ENCODE data around the gene BBX.

BBX gene

DNA sequence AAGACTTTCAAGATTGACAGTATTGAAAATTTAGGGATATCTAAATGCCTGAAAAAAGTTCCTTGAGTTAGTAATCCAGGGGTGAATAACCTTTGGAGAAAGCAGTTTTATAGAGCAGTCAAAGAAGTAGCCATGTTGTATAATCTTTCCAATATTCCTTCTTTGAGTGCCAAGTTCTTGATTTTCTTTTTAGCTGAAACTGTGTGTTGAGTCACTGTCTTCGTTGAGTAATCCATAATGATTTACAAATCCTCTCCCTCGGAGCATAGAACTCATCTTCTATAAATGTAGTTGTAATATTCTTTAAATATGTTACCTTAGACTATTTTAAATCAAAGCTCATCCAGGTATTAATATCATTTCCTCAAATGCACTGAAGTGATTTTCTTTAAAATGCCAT, 135.2 kb downstream of the BBX start:
- DNase-seq (ENCODE audit: low read depth): no peak

DNA sequence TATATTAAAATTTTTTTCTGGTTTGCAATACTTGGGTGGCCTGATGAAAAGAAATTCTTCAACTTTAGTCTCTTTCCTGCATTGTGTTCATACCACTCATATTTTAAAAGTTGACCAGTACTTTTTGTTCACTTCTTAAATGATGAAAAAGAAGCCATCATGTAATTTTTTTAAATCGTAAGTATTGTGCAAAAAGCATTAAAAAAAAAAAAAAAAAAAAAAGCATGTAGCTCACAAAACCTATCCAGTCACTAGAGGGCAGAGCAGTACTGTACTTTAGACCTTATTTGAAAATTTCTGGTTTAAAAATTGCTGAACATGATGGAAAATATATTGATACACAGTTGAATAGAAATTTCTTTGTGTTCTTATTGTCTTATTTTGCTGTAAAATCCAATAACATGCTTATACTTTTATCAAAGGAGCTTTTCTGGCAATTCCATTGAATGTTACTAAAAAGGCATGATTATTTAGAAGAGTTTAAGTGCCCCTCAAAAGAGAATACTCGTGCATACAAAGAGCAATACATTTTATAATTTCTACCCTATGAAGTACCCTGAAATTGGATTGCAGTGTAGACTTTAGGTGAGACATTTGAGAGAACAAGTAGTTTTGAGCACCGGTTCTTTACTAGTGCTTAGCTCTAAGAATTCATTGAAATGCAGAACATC, 137.7 kb downstream of the BBX start:
- no peak for DNase-seq (ENCODE audit: low read depth)

DNA sequence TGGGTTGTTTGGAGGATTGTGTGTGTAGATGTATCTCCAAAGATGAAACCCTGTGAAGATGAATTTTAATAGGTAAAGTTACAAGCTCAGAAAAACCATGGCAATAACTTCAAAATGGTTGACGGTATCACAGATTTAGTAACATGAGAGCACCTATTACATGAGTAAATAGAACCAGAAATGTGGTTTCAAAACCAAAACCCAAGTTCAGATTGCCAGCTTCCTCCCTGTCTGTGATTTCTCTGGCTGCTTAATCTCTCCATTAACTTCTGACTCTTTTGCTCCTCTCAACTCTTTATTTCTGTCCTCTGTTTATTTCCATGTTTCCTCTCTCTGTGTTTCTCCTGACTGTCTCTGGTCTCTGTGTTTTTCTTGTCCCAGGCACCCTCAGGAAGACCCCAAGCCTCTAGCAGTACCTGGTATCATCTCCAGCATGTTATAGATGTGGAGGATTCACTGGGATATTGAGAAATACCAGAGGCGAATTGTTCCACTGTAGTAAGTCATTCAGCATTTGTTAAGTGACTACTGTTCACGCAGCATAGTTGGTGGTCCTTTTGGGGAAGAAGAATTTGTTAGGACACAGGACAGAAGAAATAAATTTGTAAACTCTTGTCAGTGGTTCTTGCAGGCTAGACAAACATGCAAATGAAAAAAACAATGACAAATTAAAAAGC, 138.8 kb downstream of the BBX start:
- DNase-seq (ENCODE audit: low read depth): no peak

DNA sequence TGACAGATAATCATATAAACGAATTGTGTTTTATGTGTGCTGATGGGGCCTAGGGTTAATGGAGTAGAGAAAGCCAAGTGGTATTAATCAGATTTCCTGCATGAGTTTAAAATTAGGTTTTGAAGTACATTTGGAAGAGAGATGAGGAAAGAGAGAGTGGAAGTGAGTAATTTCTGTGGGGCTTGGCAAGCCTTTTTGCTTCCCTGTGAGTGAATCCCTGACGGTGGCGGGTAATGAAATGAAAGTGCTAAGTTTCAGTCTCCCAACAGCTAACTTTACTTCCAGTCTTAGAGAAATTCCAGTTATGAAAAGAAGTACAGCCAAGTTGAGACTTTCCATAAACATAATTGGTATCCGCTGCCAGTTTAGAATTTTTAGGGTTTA, 139.4 kb downstream of the BBX start:
- DNase-seq (ENCODE audit: low read depth): peak; percentile 57

DNA sequence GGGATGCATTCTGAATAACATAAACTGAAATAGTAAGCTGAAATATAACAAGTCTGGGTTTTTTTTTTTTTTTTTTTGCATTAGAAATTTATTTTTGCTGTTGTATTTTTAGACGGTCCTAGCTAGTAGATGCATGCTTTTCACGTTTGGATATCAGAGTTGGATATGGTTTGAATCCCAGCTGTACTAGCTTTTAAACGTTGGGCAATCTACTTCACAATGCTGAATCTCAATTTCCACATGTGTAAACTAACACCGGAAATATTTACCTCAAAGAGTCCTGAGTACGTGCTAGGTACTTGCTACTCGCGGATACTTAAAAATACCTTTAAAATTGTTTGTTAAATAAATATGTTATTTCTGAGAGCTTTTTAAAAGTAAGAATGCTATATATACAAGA, 139.8 kb downstream of the BBX start:
- DNase-seq (ENCODE audit: low read depth): no peak

DNA sequence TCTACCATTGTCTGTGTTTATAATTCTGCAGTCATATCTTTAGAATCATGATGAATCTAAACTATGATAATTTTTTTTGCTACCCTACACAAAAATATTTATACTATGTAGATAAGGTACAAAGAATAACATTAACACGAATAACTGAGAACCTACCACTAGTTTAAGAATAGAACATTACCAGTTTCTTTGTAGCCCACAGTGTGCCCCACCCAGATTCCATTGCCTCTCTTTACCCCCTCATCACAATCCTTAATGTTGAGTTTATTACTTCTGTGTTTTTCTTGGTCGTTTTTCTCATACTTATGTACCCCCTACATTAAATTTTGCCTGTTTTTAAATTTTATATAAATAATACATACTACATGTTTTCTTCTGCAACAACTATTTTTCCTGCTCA, 140.5 kb downstream of the BBX start:
- DNase-seq (ENCODE audit: low read depth): no peak

DNA sequence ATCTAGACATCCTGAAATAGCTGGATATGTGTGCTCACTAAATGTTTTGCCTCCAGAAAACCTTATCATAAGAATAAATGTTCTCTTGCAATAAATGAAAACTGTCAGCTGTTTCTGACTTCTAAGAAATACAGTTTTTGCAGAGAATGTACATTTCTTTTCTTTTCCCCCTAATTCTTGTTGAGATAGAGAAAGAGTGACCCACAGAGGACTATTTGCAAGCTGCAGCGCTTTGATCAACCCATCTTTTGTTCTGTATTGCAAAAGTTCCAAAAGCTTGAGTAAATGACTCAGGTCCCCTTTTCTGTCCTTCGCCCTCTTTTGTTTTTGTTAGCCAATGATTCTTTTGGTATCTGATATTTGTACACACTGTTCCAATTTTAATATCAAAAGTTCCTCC, 141.9 kb downstream of the BBX start:
- no peak for DNase-seq (ENCODE audit: low read depth)

DNA sequence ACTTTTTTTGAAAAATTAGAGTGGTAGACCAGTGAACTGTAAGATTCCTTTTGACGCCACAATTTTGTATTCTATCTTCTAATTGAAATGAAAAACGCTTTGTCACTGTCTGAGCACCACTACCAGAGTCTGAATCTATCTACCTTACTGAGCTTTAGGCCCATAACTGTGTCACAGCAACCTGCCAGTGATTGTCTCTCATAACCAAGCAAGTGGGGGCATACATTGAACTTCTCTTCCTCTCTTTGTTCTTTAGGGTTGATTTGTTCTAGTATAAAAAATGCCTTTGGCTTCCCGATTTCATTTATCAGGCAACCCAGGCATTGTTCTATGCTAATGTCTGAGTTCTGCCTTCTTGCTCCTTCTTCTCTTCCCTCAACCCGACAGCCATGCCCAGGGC, 142.6 kb downstream of the BBX start:
- DNase-seq (ENCODE audit: low read depth): no peak

DNA sequence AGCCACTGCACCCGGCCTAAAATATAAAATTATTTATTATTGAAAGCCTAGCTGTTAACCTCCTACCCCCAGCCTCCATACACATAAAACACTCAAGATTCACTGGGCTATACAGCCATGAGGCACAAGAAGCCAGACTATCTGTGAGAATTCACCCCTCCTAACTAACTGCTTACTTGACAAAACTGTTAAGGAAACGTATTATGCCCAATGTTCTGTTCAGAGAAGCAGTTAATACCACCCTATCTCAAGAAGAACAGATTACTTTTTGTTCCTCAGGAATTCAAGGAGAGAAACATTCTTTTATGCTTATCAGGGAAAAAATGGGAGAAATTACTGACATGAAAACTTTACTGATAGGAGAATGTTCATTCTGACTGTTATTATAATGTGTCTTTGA, 144.1 kb downstream of the BBX start:
- no peak for DNase-seq (ENCODE audit: low read depth)

DNA sequence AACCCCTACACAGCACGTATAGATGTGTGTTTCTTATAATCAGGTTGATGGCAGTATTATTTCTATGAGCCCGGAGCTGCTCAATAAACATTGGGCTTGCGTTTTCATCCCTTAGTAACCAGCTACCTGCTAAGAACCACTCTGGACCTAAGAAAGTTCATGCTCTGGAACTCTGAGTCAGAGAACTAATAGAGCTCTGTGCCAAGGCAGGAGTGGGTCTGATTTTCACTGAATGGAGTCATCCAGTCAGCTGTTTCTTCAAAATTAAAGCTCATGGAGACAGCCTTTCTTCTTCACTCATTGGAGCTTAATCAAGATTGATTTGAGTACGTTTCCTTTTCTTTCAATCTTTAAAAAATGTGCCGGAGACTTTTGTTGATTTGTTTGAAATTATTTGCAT, 145.7 kb downstream of the BBX start:
- no peak for DNase-seq (ENCODE audit: low read depth)

DNA sequence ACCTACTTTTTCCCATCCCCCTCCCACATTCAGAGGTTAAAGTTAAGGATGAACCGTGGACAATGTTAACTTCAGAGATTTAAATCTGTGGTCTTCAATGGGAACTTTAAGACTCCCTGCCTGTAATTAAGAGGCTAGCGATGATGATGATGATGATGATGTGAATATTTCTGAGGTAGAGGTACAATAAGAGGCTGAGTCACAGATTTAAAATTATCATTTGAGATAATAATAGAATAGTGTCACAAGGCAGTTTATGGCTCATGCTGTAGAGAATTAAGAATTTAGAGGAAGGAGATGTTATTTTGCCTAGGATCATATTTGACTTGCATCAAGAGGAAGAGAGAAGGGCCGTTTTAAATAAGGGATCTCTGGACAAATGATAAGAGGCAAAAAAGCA, 146.2 kb downstream of the BBX start:
- no peak for DNase-seq (ENCODE audit: low read depth)

DNA sequence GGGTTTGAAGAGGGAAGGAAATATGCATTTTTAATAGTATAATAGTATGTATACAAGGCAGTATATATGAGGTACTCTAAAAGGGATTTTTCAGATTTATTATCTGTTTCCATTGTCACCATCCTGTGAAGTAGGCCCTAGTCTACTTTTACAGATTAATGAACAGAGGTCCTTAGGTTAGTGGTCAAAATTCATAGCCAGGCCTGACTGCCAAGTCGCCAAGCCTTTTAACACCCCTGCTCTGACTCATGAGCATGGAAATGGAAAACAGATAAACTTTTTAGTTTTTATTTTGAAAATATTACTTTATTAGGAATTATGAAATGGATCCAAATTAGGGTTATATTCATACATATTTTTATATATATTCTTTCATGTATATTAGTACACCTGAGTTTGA, 146.9 kb downstream of the BBX start:
- no peak for DNase-seq (ENCODE audit: low read depth)

DNA sequence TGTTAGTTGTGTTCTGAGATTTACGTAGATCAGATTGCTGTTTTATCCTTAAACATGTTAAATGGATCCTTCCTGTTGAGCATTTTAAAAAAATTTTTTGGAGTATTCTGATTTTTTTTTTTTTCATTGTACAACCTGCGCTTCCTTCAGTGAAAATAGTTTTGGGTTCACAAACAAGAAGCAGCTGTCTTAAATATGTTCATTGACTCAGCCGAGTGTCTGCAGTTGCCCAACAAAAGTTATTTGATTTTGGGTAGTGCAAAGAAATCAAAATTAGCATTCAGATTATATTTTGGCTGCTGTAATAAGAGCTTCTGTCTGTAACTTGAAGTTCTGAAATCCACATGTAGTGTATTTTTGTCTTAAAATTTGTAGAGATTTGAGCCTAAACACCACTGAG, 148.2 kb downstream of the BBX start:
- no peak for DNase-seq (ENCODE audit: low read depth)

DNA sequence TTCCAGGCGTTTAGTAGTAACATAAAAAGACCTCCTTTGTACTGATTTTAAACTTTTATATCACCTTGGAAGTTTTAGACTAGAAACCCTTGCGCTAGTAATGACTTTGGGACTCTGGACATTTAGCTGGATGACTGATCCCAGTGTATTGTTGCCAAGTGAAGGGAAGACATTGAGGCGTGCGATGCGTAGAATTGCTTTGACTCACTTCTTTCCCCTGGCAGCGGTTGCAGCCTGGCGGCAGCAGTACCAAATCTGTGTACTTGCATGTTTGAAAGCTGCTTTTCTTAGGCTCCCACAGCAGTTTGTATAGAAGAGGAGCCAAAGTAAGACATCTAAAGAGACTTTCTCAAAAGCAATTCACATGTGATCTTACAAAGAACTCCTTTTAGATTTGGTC, 151.6 kb downstream of the BBX start:
- no peak for DNase-seq (ENCODE audit: low read depth)

DNA sequence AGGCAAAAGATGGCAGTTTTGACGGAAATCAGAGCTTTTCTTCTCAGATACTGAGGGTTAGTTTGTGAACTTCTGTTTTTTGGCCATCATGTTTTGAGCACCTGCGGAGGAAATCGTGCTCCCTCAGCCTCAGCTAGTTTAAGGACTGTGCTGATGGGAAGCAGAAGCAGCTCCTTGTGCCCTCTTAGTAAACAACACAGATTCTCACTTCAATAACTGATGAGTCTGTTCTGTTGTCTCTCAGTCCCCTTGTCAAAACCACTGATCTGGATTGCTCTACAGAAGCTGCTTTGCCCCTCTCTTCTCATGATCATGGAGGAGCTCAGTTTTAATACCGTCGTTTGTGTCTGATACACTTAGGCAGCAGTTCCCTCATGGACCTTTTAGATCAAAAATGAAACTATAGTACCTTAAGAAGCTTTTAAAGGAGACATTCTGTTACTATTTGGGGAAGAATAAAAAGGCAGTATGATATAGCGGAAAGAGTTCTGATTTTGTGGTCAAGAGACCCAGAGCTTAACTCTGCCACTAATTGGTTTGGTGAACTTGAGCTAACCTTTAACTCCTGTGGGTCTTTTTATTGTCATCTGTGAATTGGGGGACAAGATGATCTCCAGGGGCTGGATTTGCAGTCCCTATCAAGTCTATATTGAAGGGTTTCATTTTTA, 152.6 kb downstream of the BBX start:
- DNase-seq (ENCODE audit: low read depth): no peak

DNA sequence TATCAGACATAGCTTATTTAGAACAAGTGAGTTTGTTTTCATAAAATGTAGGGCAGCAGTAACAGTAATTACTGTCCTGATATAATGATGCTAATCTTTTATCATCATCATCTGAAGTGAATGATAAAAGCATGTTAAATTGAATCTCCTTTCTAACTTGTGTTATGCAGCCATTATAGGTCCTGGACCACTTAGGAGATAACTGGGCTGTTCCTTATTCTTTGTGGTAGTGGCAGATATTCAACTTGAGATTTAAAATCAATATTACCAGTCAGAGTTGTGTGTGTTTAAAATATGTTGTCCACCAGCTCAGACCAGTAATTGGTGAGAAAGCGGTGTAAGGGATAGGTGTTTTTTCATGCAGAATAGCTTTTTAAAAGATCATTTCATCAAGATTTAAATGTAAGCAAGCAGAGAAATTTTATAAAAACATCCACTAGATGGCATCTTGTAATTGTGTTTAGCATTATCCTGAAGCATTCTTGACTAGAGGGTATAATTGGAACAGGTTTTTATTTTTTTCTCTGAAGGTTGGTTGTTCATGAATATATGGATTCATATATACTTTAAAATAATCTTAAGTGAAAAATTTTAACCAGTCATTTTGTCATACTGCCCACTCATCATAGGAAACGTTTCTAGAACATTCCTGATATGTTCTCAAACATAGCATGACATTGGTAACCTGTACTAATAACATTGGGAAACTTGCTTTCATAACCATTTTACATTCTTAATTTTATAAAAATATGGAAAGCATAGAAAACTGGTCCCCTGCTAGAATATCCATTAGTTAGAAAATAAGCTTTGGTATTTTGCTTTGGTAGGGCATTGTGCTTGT, 153.9 kb downstream of the BBX start:
- DNase-seq (ENCODE audit: low read depth): no peak

DNA sequence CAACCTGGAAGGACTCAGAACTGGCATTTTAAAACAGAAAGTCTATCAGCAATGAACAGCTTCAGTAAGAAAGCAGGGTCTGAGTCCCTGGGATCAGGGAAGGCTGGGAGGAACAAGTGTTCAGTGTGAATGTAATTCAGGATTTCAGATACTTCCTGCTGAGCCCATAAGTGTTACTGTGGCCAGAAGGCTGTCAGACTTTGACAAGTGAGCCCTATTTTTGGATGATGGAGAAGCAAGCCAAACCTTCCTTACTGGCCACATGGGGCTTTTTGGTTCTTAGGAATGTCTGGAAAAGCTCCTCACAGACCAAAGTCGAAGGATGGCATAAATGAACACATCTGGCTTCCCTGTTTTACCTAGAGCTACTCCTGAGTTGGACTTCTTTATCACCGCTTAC, 157.2 kb downstream of the BBX start:
- DNase-seq (ENCODE audit: low read depth): no peak

DNA sequence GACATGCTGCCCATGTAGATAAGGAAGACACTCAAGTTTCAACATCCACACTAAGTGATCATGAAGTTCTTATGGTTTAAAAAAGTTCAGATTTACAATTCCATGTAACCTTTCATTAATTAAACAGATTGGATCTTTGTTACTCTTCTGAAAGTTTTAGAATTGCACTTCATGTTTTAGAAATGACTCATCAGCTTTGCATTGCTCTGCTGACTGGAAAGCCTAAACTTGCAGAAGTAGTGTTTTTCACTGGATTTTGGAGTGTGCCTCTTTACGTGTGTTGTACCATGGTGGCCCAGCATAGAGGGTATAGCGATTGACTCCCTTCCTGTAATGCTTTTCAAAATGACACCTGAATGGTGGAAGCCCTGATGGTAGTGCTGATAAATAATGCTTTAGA, 157.9 kb downstream of the BBX start:
- no peak for DNase-seq (ENCODE audit: low read depth)

DNA sequence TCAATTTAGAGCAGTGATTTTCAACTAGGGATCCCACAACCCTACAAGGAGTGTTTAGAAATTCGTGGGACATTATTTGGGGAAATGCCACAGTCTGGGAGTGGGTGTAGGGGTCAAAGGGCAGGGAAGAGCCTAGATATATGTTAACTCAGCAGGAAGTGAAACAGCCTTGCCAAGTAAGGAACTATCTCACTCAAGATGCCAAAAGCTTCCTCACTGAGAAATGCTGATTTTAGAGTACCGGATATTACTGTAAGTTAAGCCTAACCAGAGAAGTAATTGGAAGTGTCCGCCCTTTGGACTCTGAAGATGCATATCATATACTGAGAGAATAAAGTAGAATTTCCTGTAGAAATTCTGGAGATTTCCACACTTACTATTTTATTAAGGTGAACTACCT, 158.6 kb downstream of the BBX start:
- no peak for DNase-seq (ENCODE audit: low read depth)

DNA sequence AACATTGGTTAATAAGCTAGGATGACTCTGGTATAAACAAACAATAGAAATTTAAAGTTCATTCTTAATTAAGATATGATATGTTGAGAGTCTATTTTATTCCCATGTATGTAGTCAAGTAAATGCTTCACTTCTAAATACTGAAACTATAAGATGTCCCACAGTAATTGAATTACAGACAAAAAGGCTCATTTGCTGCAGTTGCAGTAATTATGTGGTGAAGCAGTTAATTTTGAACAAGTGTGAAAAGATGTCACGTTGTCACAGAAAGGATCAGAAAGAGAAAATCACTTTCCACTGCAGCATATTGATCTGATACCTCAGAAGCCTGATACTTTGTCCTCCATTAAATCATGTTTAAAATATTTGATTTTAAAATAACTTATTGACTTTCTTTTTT, 159.8 kb downstream of the BBX start:
- DNase-seq (ENCODE audit: low read depth): no peak

DNA sequence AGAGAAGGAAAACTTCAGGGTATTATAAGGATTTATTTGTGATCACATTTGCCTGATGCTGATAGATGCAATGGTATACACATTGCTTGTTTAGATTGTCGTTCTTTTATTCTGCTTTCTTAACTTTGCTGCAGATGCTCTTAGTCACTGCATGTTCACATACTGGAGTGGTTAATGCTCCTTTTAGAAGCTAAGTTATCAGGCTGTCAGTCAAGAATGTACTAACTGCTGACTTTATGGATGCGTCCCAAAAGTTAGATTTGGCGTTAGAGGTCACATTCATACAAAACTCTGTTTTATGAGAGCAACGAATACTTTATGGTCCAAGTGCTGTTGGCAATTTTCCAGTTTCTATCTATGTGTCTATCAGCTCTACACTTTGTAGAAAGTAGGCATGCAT, 160.7 kb downstream of the BBX start:
- DNase-seq (ENCODE audit: low read depth): no peak

DNA sequence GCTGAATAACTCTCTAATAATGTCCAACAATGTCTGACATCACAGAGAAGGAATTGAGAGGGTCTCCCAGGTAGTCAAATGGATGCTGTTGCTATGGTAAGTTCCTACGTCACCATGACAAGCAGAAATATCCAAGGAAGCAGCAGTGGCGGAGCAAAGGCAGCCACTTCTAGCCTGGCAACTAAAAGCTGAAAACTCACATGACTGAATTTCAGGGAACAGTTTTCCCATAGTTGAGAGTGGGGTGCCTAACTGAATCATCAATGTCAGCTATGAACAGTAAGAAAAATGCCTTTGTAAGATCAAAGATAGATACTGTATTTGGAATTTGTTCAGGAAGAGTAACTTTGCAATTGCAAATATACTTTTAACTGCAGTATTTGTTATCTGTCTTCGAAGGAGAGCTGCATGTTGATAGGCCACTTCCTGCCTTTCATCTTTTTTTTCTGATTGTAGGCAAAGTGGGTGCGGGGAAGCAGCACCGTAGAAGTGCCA, 161.7 kb downstream of the BBX start:
- no peak for DNase-seq (ENCODE audit: low read depth)

DNA sequence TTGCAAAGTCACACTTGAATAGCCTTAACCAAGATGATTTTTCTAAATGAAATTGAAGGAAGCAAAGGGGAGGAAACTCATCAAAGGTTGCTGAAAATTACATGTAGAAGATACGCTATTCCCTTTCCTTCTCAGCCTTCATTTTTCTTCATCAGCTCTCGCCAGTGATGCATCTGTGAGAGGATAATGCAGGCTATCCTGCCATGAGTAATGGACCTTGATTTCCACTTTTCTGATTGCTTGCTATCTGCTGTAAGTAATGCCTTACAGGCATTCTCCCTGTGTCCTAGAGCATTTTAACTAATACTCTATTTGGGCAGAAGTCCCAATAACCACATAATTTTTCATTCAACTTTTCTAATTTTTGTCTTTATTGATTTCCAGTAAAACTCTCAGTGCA, 162.6 kb downstream of the BBX start:
- DNase-seq (ENCODE audit: low read depth): no peak
